Endometrial microvascular endothelial cells (primary cell): ENCODE measurements around the gene MYO3A. TPM values are rescaled to one million over a fixed set of nuclear protein-coding genes. Genes with fewer than 3 reads are reported as not detected.

ENCODE experiments used
- in situ Hi-C: cut with HindIII; loops from 2 replicates; pipeline ENCODE4 v1.10.0; 2017; ENCODE audit warnings: low sequenced_read_pairs, low pct_unique_long_range_greater_than_20kb; ENCODE audit errors: inconsistent ontology term
- total RNA-seq: library from RNA; depleted of rRNA; stranded (reverse); fragments of >200 nt; gene quantifications from one replicate; pipeline ENCODE4 v1.2.3, GENCODE V29; 2015; ENCODE audit errors: inconsistent ontology term

MYO3A gene
- total RNA-seq, 1 donor from 2014 or later: not detected

DNA sequence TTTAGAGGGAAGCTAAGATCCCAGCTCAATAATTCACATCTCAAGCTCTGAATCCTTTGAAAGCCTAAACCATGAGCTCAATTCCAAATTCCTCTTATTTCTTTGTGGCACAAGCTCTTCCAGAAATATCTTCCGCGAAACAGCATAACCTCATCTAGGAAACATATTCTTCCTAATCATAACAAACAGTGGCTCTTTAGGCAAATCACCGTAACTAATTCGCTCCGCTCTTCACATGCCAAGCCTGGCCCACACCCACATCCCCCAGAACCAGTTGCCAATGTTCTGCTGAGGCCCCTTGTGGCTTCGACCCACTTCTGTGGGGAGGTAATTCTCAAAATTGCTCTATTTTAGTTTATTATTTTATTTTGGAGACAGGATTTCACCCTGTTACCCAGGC is 301.7 kb downstream of the MYO3A start:
- in situ Hi-C loops: no loop called here

GRCh38 chr10:26238378-26238777 is 304.3 kb downstream of the MYO3A start:
- in situ Hi-C loops: no loop called here

GRCh38 chr10:26242706-26243350 is 308.8 kb downstream of the MYO3A start:
- in situ Hi-C loops: no loop called here

GRCh38 chr10:26243351-26243720 is 309.3 kb downstream of the MYO3A start:
- in situ Hi-C loops: no loop called here

DNA sequence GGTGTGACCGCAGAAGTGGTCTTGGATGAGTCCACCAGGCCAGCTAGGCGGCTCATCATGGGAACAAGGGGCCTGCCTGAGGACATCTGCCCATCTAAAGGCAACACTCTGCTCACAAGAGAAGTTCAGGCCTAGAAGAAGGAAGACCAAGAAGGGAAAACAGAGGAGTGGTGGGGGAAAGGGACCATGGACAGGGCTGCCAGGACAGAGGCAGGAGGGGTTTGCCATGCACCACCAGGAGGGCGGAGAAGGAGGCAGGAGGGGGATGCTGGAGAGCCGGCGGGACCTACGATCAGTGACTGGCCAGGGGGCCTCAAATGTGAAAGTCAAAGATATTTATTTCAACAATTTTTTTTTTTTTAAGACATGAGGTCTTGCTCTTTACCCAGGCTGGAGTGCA is 315.7 kb downstream of the MYO3A start:
- in situ Hi-C loops: no loop called here

- in situ Hi-C loops: no loop called here
These were observed 317.9 kb downstream of the MYO3A start for GRCh38 chr10:26251925-26252324.

DNA sequence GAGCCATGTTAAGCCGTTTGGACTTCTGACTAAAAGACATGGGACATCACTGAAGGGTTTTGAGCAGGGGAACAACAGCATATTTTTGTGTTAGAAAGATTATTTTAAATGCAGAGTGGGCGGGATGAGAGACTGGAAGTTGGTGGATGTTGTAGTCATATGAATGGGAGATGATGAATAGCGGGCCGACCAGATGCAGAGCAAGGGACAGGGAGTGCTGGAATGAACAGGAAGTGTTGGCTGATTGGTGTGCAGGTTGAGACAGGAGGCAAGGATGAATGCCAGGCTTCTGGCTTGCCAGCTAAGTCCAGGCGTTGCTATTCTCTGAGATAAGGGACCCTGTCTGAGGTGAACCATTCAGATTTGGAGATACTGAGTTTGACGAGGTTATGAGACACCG is 320.6 kb downstream of the MYO3A start:
- in situ Hi-C loops: no loop called here

DNA sequence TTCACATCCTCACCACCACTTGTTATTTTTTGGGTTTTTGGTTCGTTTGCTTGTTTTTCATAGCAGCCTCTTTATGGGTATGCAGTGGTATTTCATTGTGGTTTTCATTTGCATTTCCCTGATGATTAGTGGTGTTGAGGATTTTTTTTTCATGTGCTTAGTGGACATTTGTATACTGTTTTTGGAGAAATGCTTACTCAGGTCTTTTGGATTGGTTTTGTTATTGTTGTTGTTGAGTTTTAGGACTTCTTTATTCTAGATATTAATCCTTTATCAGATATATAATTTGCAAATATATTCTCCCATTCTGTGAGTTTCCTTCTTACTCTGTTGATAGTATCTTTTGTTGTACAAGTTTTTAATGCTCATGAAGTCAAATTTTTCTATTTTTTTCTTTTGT is 325.3 kb downstream of the MYO3A start:
- in situ Hi-C loops: no loop called here
